H9 (cell line): Measurements from ENCODE around the gene NTPCR. TPM values are rescaled to one million over a fixed set of nuclear protein-coding genes. Genes with fewer than 3 reads are reported as not detected.

Experiments used
- DNase-seq: peaks from one replicate; pipeline ENCODE4 v3.0.0-alpha.2; 2017
- H2AFZ ChIP-seq: one replicate; pipeline ENCODE4 v1.6.1; 2013; ENCODE audit warnings: mild to moderate bottlenecking, low read length, control low read depth, moderate library complexity
- H2AK5ac ChIP-seq: 2 replicates; pipeline ENCODE4 v1.6.1; 2013; ENCODE audit warnings: low read length, control low read depth, mixed read lengths; ENCODE audit not compliant: insufficient read length
- H2BK120ac ChIP-seq: one replicate; pipeline ENCODE4 v1.6.1; 2013; ENCODE audit warnings: low read depth, mild to moderate bottlenecking, low read length, control low read depth, inconsistent platforms; ENCODE audit not compliant: poor library complexity, severe bottlenecking
- H2BK12ac ChIP-seq: 2 replicates; pipeline ENCODE4 v1.6.1; 2013; ENCODE audit warnings: low read length, control low read depth, mixed read lengths, low read depth; ENCODE audit not compliant: insufficient read length
- H2BK15ac ChIP-seq: 2 replicates; pipeline ENCODE4 v1.6.1; 2013; ENCODE audit warnings: low read depth, low read length, control low read depth
- H2BK20ac ChIP-seq: one replicate; pipeline ENCODE4 v1.6.1; 2013; ENCODE audit warnings: low read depth, mild to moderate bottlenecking, low read length, control low read depth, inconsistent platforms; ENCODE audit not compliant: poor library complexity, severe bottlenecking
- H2BK5ac ChIP-seq: 2 replicates; pipeline ENCODE4 v1.6.1; 2013; ENCODE audit warnings: low read length, control low read depth, mixed read lengths; ENCODE audit not compliant: insufficient read length
- H3K14ac ChIP-seq: 2 replicates; pipeline ENCODE4 v1.6.1; 2013; ENCODE audit warnings: low read length, control low read depth; ENCODE audit not compliant: insufficient read depth
- H3K18ac ChIP-seq: 2 replicates; pipeline ENCODE4 v1.6.1; 2013; ENCODE audit warnings: low read depth, mild to moderate bottlenecking, mixed read lengths, low read length, control low read depth; ENCODE audit not compliant: insufficient read length
- H3K23ac ChIP-seq: 2 replicates; pipeline ENCODE4 v1.6.1; 2013; ENCODE audit warnings: low read length, control low read depth, mixed read lengths, low read depth; ENCODE audit not compliant: insufficient read length
- H3K23me2 ChIP-seq: 2 replicates; pipeline ENCODE4 v1.6.1; 2013; ENCODE audit warnings: low read depth, mild to moderate bottlenecking, mixed read lengths, low read length, control low read depth; ENCODE audit not compliant: insufficient read length, poor library complexity, severe bottlenecking
- H3K27ac ChIP-seq: 2 replicates; pipeline ENCODE4 v1.5.1; 2013; ENCODE audit warnings: low read length, control low read depth, mixed read lengths, low read depth; ENCODE audit not compliant: insufficient read length
- H3K27me3 ChIP-seq: 2 replicates; pipeline ENCODE4 v1.6.1; 2013; ENCODE audit warnings: low read length, control low read depth, inconsistent platforms; ENCODE audit not compliant: insufficient read depth
- H3K4ac ChIP-seq: 2 replicates; pipeline ENCODE4 v1.6.1; 2013; ENCODE audit warnings: low read depth, mild to moderate bottlenecking, control low read depth, inconsistent platforms, low read length, moderate library complexity
- H3K4me1 ChIP-seq: 2 replicates; pipeline ENCODE4 v1.6.1; 2013; ENCODE audit warnings: low read length, control low read depth, inconsistent platforms; ENCODE audit not compliant: insufficient read depth
- H3K4me2 ChIP-seq: 2 replicates; pipeline ENCODE4 v1.6.1; 2013; ENCODE audit warnings: low read length, control low read depth, mixed read lengths; ENCODE audit not compliant: insufficient read length, insufficient read depth
- H3K56ac ChIP-seq: 2 replicates; pipeline ENCODE4 v1.6.1; 2013; ENCODE audit warnings: low read depth, mild to moderate bottlenecking, mixed read lengths, low read length, control low read depth; ENCODE audit not compliant: insufficient read length
- H3K79me1 ChIP-seq: 2 replicates; pipeline ENCODE4 v1.6.1; 2013; ENCODE audit warnings: low read depth, mild to moderate bottlenecking, moderate library complexity, low read length, control low read depth, inconsistent platforms; ENCODE audit not compliant: insufficient read depth, poor library complexity, severe bottlenecking
- H3K79me2 ChIP-seq: 2 replicates; pipeline ENCODE4 v1.6.1; 2013; ENCODE audit warnings: low read length, control low read depth, inconsistent platforms; ENCODE audit not compliant: insufficient read depth
- H3K9ac ChIP-seq: 2 replicates; pipeline ENCODE4 v1.6.1; 2013; ENCODE audit warnings: low read length, control low read depth, mixed read lengths; ENCODE audit not compliant: insufficient read length; ENCODE audit errors: extremely low read depth
- H3K9me3 ChIP-seq: one replicate; pipeline ENCODE4 v1.6.1; 2013; ENCODE audit warnings: low read depth, low read length, inconsistent platforms; ENCODE audit not compliant: control insufficient read depth
- H3T11ph ChIP-seq: one replicate; pipeline ENCODE4 v1.6.1; 2013; ENCODE audit warnings: mild to moderate bottlenecking, low read length, control low read depth, inconsistent platforms
- H4K20me1 ChIP-seq: one replicate; pipeline ENCODE4 v1.6.1; 2013; ENCODE audit not compliant: control insufficient read depth, insufficient read length, insufficient read depth
- H4K5ac ChIP-seq: 2 replicates; pipeline ENCODE4 v1.6.1; 2013; ENCODE audit warnings: low read depth, mild to moderate bottlenecking, mixed read lengths, low read length, control low read depth; ENCODE audit not compliant: insufficient read length
- H4K8ac ChIP-seq: replicated peaks from 2 replicates; pipeline ENCODE4 v1.6.1; 2013; ENCODE audit warnings: low read length, control low read depth, mixed read lengths, low read depth; ENCODE audit not compliant: insufficient read length
- H4K91ac ChIP-seq: 2 replicates; pipeline ENCODE4 v1.6.1; 2013; ENCODE audit warnings: low read depth, mild to moderate bottlenecking, moderate library complexity, mixed read lengths, low read length, control low read depth; ENCODE audit not compliant: insufficient read length
- H3K27ac Mint-ChIP-seq, 3 experiments: 2 replicates in 2 of 3; 3 replicates in 1 of 3; pipeline ENCODE4 v1.8.0; 2020 to 2021; ENCODE audit warnings: mixed read lengths in 3 of 3, mild to moderate bottlenecking in 1 of 3, moderate library complexity in 1 of 3
- H3K27me3 Mint-ChIP-seq: 2 replicates; pipeline ENCODE4 v1.8.0; 2021; ENCODE audit warnings: low read depth, mild to moderate bottlenecking, moderate library complexity, mixed read lengths
- H3K36me3 Mint-ChIP-seq, 3 experiments: 2 replicates in 2 of 3; 3 replicates in 1 of 3; pipeline ENCODE4 v1.8.0; 2020 to 2021; ENCODE audit warnings: low read depth in 3 of 3, mixed read lengths in 3 of 3; ENCODE audit not compliant: insufficient read depth in 1 of 3
- H3K4me1 Mint-ChIP-seq, 2 experiments: 2 replicates each; pipeline ENCODE4 v1.8.0; 2020; ENCODE audit warnings: mixed read lengths in 2 of 2
- H3K4me3 Mint-ChIP-seq, 2 experiments: 2 replicates in 1 of 2; 3 replicates in 1 of 2; pipeline ENCODE4 v1.8.0; 2020 to 2021; ENCODE audit warnings: mild to moderate bottlenecking in 2 of 2, mixed read lengths in 2 of 2, moderate library complexity in 1 of 2
- H3K9me3 Mint-ChIP-seq, 2 experiments: 2 replicates in 1 of 2; 3 replicates in 1 of 2; pipeline ENCODE4 v1.8.0; 2020; ENCODE audit warnings: mild to moderate bottlenecking in 2 of 2, mixed read lengths in 2 of 2, moderate library complexity in 1 of 2
- CTCF ChIP-seq: fragments of 200-600 bp; sonication (generic); conservative IDR thresholded peaks from 3 replicates; pipeline ENCODE4 v1.8.0; 2021; ENCODE audit warnings: antibody characterized with exemption, mild to moderate bottlenecking
- WGBS: extraction: QIAGEN DNeasy Blood & Tissue Kit; methylation state at CpG from one replicate; pipeline ENCODE4 v1.1.7; 2013; ENCODE audit warnings: missing lambda C conversion rate, low lambda C conversion rate, mixed read lengths; ENCODE audit not compliant: insufficient read length; ENCODE audit errors: extremely low coverage; 5-methylcytosine and 5-hydroxymethylcytosine counted together
- total RNA-seq: library from RNA; stranded (reverse); gene quantifications from 2 replicates; pipeline ENCODE4 v1.2.1, GENCODE V29; 2021

Gene NTPCR
- total RNA-seq, 1 experiment from 2014 or later = 87.4 TPM

DNA sequence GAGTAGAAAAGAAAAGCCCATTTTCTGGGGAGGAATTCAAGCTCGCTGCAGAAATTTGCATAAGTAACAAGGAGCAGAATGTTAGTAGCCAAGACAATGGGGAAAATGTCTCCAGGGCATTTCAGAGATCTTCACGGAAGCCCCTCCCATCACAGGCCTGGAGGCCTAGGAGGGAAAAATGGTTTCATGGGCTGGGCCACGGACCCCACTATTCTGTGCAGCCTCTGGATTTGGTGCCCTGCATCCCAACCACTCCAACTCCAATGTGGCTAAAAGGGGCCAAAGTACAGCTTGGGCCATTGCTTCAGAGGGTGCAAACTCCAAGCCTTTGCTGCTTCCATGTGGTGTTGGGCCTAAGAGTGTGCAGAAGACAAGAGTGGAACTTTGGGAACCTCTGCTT is 43.1 kb downstream of the NTPCR start:
- Histone ChIP-seq H4K20me1 (no peaks in the 10 kb centered on the region), H4K8ac (no peak overlapping the region), H2BK12ac (no peak overlapping the region), H3K4ac (no peak overlapping the region), H3K4me2 (no peak overlapping the region), H3K18ac (no peak overlapping the region), H3K9ac (no peak overlapping the region), H2AFZ (no peak overlapping the region), H3K56ac (no peak overlapping the region), H3K23me2 (no peaks in the 10 kb centered on the region), H3K23ac (no peak overlapping the region), H3T11ph (no peak overlapping the region), H3K79me1 (no peaks in the 10 kb centered on the region), H4K5ac (no peak overlapping the region), H3K4me1 (no peaks in the 10 kb centered on the region), H3K9me3 (peaks cover 18% of the 10 kb centered on the region), H2BK120ac (no peak overlapping the region), H3K79me2 (no peaks in the 10 kb centered on the region), H4K91ac (no peak overlapping the region), H2BK5ac (no peak overlapping the region), H3K27ac (no peak overlapping the region), H2AK5ac (no peak overlapping the region), H2BK15ac (no peak overlapping the region), H3K27me3 (no peaks in the 10 kb centered on the region), H3K14ac (no peak overlapping the region), H2BK20ac (no peak overlapping the region)
- WGBS = no CpG with 5 or more reads among the region's 3 CpGs
- peaks cover 27 to 38% of the 10 kb centered on the region in 2 experiments for H3K9me3 Mint-ChIP-seq
- TF ChIP-seq CTCF = no peak
- H3K4me1 Mint-ChIP-seq = peaks cover 4 to 10% of the 10 kb centered on the region in 2 experiments
- H3K4me3 Mint-ChIP-seq = no peak overlapping the region
- no peak overlapping the region for H3K27ac Mint-ChIP-seq
- no peak for DNase-seq
- H3K27me3 Mint-ChIP-seq = no peaks in the 10 kb centered on the region; the same call in 1 of the 2 replicates
- peaks cover 76 to 83% (median 78%) of the 10 kb centered on the region in 3 experiments for H3K36me3 Mint-ChIP-seq
